ENCODE results near the gene SLC29A2.

GRCh38 chr11:66418168-66418985 lies 46.8 kb upstream of the SLC29A2 start:
- TF ChIP-seq, protein P1, sequence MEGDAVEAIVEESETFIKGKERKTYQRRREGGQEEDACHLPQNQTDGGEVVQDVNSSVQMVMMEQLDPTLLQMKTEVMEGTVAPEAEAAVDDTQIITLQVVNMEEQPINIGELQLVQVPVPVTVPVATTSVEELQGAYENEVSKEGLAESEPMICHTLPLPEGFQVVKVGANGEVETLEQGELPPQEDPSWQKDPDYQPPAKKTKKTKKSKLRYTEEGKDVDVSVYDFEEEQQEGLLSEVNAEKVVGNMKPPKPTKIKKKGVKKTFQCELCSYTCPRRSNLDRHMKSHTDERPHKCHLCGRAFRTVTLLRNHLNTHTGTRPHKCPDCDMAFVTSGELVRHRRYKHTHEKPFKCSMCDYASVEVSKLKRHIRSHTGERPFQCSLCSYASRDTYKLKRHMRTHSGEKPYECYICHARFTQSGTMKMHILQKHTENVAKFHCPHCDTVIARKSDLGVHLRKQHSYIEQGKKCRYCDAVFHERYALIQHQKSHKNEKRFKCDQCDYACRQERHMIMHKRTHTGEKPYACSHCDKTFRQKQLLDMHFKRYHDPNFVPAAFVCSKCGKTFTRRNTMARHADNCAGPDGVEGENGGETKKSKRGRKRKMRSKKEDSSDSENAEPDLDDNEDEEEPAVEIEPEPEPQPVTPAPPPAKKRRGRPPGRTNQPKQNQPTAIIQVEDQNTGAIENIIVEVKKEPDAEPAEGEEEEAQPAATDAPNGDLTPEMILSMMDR (IDR thresholded peaks at IDR 0.05; ENCODE audit: low read depth, low read length) = peak; percentile 72
- peak; percentile 26; the same call in 1 of the 2 replicates for TF ChIP-seq MYC (IDR thresholded peaks at IDR 0.05; ENCODE audit: low read depth, low read length)

Measured in NB4 (cell line).